OCI-LY7 (cell line): ENCODE results near the gene TSSK3. TPM values are rescaled to one million over a fixed set of nuclear protein-coding genes. Genes with fewer than 3 reads are reported as not detected.
"Not testable (repeated sequence)": the region's sequence is repeated elsewhere in the genome, so short reads cannot be mapped to it uniquely, and the experiment has no call there.

Experiments used
- BruUV-seq: library from RNA; stranded (reverse); fragments of 400-500 nt; replicated peaks from 2 replicates; lab custom pipeline; 2021; lab: Mats Ljungman, UMichigan
- CTCF ChIA-PET: fragments of 300-600 bp; sonication (Branson Sonifier 250); formaldehyde crosslinking; loops from one replicate; lab custom pipeline; 2022; ENCODE audit warnings: antibody characterized with exemption; ENCODE audit not compliant: unreplicated experiment; lab: Charles Lee
- POLR2A ChIA-PET: fragments of 300-600 bp; sonication (Branson Sonifier 250); formaldehyde crosslinking; loops from one replicate; lab custom pipeline; 2022; ENCODE audit warnings: antibody characterized with exemption; lab: Charles Lee
- DNase-seq: peaks from one replicate; pipeline ENCODE4 v3.0.0-alpha.2; 2015; ENCODE audit warnings: low spot score
- H2AFZ ChIP-seq: fragments of 200-600 bp; sonication (generic), shearing (Covaris generic); 2 replicates; pipeline ENCODE4 v1.6.1; 2014; ENCODE audit warnings: mild to moderate bottlenecking, antibody characterized with exemption, low read length, moderate library complexity
- H3K27ac ChIP-seq: fragments of 200-600 bp; sonication (generic); 2 replicates; pipeline ENCODE4 v1.5.1; 2014; ENCODE audit warnings: mixed run types, low read depth, mild to moderate bottlenecking, moderate library complexity, low read length, inconsistent platforms; ENCODE audit not compliant: poor library complexity, severe bottlenecking
- H3K36me3 ChIP-seq: fragments of 200-600 bp; sonication (generic); 2 replicates; pipeline ENCODE4 v1.6.1; 2014; ENCODE audit warnings: mild to moderate bottlenecking, antibody characterized with exemption, low read length, moderate library complexity, mixed read lengths; ENCODE audit not compliant: insufficient read depth
- H3K4me1 ChIP-seq: fragments of 200-600 bp; sonication (generic); 2 replicates; pipeline ENCODE4 v1.5.1; 2014; ENCODE audit warnings: mild to moderate bottlenecking, low read length; ENCODE audit not compliant: insufficient read depth, poor library complexity, severe bottlenecking
- H3K4me2 ChIP-seq: fragments of 200-600 bp; sonication (generic); 2 replicates; pipeline ENCODE4 v1.6.1; 2014; ENCODE audit warnings: mild to moderate bottlenecking, low read length
- H3K4me3 ChIP-seq: fragments of 200-600 bp; sonication (generic); 2 replicates; pipeline ENCODE4 v1.5.1; 2014; ENCODE audit warnings: mild to moderate bottlenecking, low read depth, low read length; ENCODE audit not compliant: poor library complexity, severe bottlenecking
- H3K79me2 ChIP-seq: fragments of 200-600 bp; sonication (generic); 2 replicates; pipeline ENCODE4 v1.6.1; 2016; ENCODE audit warnings: low read depth, mild to moderate bottlenecking, low read length, moderate library complexity, mixed read lengths; ENCODE audit not compliant: insufficient read depth
- H3K9me2 ChIP-seq: fragments of 200-600 bp; sonication (generic); 2 replicates; pipeline ENCODE4 v1.6.1; 2016; ENCODE audit warnings: mild to moderate bottlenecking, low read length, mixed read lengths; ENCODE audit not compliant: insufficient read depth
- H3K9me3 ChIP-seq: fragments of 200-600 bp; sonication (generic); 2 replicates; pipeline ENCODE4 v1.6.1; 2014; ENCODE audit warnings: mild to moderate bottlenecking, mixed run types, low read length, mixed read lengths
- H4K20me1 ChIP-seq: fragments of 200-600 bp; sonication (generic); 2 replicates; pipeline ENCODE4 v1.6.1; 2014; ENCODE audit warnings: mild to moderate bottlenecking, antibody characterized with exemption, low read length, moderate library complexity, mixed read lengths; ENCODE audit not compliant: insufficient read depth
- EZH2phosphoT487 ChIP-seq: fragments of 200-600 bp; sonication (generic); IDR thresholded peaks from 2 replicates; pipeline ENCODE4 v1.6.1; 2018; ENCODE audit warnings: low read depth, borderline replicate concordance, mild to moderate bottlenecking, mixed run types, antibody characterized with exemption, low read length, moderate library complexity, mixed read lengths
- intact Hi-C: fragments of 100-400 bp; cut with micrococcal nuclease; formaldehyde crosslinking; loops from one replicate; pipeline ENCODE4 v1.10.0; 2022; ENCODE audit not compliant: unreplicated experiment
- total RNA-seq, 2 experiments: library from RNA; depleted of rRNA in 1 of 2; stranded (reverse); fragments of >200 nt in 1 of 2; shearing (Covaris generic) in 1 of 2; gene quantifications; 2 replicates each; pipeline ENCODE4 v1.2.3, GENCODE V29; 2014 to 2022
- TF ChIP-seq, protein P1 (sequence below): fragments of 200-600 bp; sonication (generic); conservative IDR thresholded peaks from 2 replicates; pipeline ENCODE4 v1.5.1; 2014; ENCODE audit warnings: mild to moderate bottlenecking, antibody characterized with exemption, low read length, moderate library complexity, mixed read lengths

The TSSK3 gene
- total RNA-seq, 2 experiments from 2014 or later = 2.0 to 7.8 TPM

DNA sequence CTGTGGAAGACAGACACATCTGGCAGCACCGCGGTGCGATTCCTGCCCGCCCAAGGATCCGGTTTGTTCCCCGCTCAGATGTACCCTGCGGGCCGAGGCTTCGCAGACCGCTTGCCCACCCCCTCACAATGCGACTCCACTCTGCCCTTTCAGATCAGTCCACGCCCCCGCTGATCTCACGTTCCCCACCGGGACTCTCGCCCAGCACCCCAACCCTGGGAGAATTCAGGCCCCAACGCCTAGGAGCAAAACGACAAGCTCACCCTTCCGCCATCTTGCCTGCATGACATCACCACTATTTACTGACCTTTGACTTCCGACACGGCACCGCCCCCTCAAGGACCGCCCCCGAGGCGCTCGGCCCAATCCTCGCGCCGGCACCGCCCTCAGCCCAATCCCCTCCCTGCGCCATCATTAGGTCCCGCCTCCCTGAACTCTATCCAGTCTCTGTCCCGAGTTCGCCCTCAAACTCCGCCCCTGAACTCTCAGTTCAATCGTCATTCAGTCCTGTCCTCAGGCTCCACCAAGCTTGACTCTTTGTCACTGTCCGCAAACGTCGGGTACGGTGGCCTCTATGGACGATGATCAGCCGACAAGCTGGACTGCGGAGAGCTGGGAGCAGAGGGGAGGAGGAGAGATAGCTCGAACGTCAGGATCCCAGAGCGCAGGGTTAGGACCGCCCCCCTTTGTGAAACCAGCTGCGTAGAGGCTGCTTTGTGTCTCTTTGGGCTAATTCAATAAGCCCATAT lies 32.0 kb downstream of the TSSK3 start, which contains the start of gene BSDC1:
TSS of gene BSDC1 (minus strand) at position 301 of the 749 bp plus-strand sequence. CDS start at position 274, 27 bp downstream.
- DNase-seq = peak; percentile 96
- TF ChIP-seq EZH2phosphoT487 = no peak
- TF ChIP-seq, protein P1, sequence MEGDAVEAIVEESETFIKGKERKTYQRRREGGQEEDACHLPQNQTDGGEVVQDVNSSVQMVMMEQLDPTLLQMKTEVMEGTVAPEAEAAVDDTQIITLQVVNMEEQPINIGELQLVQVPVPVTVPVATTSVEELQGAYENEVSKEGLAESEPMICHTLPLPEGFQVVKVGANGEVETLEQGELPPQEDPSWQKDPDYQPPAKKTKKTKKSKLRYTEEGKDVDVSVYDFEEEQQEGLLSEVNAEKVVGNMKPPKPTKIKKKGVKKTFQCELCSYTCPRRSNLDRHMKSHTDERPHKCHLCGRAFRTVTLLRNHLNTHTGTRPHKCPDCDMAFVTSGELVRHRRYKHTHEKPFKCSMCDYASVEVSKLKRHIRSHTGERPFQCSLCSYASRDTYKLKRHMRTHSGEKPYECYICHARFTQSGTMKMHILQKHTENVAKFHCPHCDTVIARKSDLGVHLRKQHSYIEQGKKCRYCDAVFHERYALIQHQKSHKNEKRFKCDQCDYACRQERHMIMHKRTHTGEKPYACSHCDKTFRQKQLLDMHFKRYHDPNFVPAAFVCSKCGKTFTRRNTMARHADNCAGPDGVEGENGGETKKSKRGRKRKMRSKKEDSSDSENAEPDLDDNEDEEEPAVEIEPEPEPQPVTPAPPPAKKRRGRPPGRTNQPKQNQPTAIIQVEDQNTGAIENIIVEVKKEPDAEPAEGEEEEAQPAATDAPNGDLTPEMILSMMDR = no peak
- H3K79me2 ChIP-seq = peaks cover 8% of the 10 kb centered on the region; the same call in 1 of the 2 replicates
- intact Hi-C loops = no loop called here
- H3K4me3 ChIP-seq = peak within 1 kb of the TSS; percentile 84
- no peak within 1 kb of the TSS for H3K27ac ChIP-seq
- BruUV-seq = no TSS peak
- H4K20me1 ChIP-seq = no peaks in the 10 kb centered on the region
- peak within 1 kb of the TSS; percentile 88 for H2AFZ ChIP-seq
- peaks cover 14% of the 10 kb centered on the region for H3K4me1 ChIP-seq
- peaks cover 6% of the 10 kb centered on the region; the same call in 1 of the 2 replicates for H3K36me3 ChIP-seq
- ChIA-PET POLR2A (interaction anchor here (1.1 to 1.6 kb wide), 5 partner anchors 17 to 179 kb away, joined by 3 to 7 read pairs (median 4); no protein-coding TSS in a partner anchor), CTCF (interaction anchor here (0.9 kb wide), 2 partner anchors 18 to 145 kb away, joined by 3 read pairs; no protein-coding TSS in a partner anchor)
- H3K9me2 ChIP-seq = no peaks in the 10 kb centered on the region
- no peaks in the 10 kb centered on the region for H3K9me3 ChIP-seq
- H3K4me2 ChIP-seq = peak within 1 kb of the TSS; percentile 93

DNA sequence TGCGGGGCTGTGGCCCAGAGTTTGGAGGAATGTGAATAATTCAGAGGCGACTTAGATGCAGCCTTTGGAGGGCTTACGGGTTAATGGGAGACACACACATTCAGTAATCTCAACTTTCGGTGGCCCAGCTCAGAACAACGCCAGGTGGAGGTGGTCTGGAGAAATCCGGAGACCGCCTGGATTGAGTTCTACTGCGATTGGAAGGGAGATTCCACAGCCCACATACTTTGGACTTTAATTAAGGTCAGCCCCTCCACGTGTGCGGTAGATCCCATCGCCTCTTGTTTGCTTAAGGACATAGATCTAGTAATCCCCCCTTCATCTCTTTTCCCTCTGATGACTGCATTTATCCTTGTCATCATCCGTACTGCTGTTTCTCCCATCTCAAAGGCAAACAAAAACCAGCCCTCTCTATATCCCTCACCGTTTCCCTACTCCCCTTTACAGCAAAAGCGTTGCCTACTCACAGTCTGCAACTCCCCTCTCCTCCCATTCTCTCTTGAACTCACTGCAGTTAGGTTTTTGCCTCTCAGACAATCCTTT lies 32.6 kb downstream of the TSSK3 start:
- Histone ChIP-seq H3K36me3 (peaks cover 3% of the 10 kb centered on the region; the same call in 1 of the 2 replicates), H3K9me3 (no peaks in the 10 kb centered on the region), H3K79me2 (peaks cover 8% of the 10 kb centered on the region; the same call in 1 of the 2 replicates), H3K27ac (no peak overlapping the region), H3K4me3 (peak overlapping the region; percentile 84), H3K4me1 (peaks cover 14% of the 10 kb centered on the region), H4K20me1 (no peaks in the 10 kb centered on the region), H3K9me2 (no peaks in the 10 kb centered on the region), H3K4me2 (peak overlapping the region; percentile 79), H2AFZ (peak overlapping the region; percentile 88)
- TSS peak; percentile 87 for BruUV-seq
- TF ChIP-seq, protein P1 = no peak
- TF ChIP-seq EZH2phosphoT487 = no peak
- intact Hi-C loops = no loop called here
- POLR2A ChIA-PET = interaction anchor here (1.1 to 1.6 kb wide), 4 partner anchors 16 to 179 kb away, joined by 3 to 7 read pairs (median 4); no protein-coding TSS in a partner anchor
- CTCF ChIA-PET = interaction anchor here (0.6 to 0.9 kb wide), 2 partner anchors 13 to 19 kb away, joined by 3 read pairs; no protein-coding TSS in a partner anchor
- DNase-seq = no peak

DNA sequence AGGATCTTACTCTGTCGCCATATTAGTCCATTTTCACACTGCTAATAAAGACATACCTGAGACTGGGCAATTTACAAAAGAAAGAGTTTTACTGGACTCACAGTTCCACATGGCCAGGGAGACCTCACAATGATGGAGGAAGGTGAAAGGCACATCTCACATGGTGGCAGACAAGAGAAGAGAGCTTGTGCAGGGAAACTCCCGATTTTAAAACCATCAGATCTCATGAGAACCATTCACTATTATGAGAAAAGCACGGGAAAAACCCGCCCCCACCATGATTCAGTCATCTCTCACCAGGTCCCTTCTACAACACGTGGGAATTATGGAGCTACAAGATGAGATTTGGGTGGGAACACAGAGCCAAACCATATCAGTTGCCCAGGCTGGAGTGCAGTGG lies 34.2 kb downstream of the TSSK3 start:
- H2AFZ ChIP-seq, H3K79me2 ChIP-seq, BruUV-seq, H3K4me3 ChIP-seq, H3K36me3 ChIP-seq, H3K9me3 ChIP-seq, H4K20me1 ChIP-seq, H3K4me2 ChIP-seq, intact Hi-C loops, H3K9me2 ChIP-seq, H3K27ac ChIP-seq, DNase-seq: not testable (repeated sequence)
- H3K4me1 ChIP-seq = peaks cover 14% of the 10 kb centered on the region
- ChIA-PET CTCF (interaction anchor here (0.6 kb wide), 1 partner anchor 155 kb away, joined by 5 read pairs; no protein-coding TSS in a partner anchor), POLR2A (interaction anchor here (0.6 kb wide), 1 partner anchor 290 kb away, joined by 3 read pairs; no protein-coding TSS in a partner anchor)
